ENCODE data around the gene PPP4R4. TPM values are rescaled to one million over a fixed set of nuclear protein-coding genes. Genes with fewer than 3 reads are reported as not detected.

The PPP4R4 gene
- total and polyA plus RNA-seq, 2 experiments from 2014 or later: 3.0 to 11.1 TPM

DNA sequence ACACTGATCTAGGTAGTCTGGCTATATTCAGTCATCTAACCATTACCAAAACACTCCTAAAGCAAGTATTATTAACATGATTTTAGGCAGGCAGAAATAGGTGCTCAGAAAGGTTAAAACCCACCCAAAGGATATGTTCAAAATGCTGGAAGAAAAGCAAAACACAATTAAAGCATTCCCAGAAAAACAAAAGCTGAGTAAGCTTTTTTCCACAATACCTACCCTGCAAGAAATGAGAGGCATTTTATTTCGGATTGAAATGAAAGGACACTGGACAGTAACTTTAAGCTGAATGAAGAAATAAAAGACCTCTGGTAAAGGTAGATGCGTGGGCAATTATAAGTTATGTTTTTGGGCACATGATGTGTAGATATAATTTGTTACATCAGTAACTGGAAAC is 140.8 kb downstream of the PPP4R4 start:
- H3K4me1 Mint-ChIP-seq: no peaks in the 10 kb centered on the region
- no peak overlapping the region for H3K4me2 ChIP-seq
- DNase-seq (ENCODE audit: low spot score) (no peak), ATAC-seq (no peak)
- no peaks in the 10 kb centered on the region for H3K9me3 Mint-ChIP-seq
- no peak overlapping the region for H3K27ac ChIP-seq (ENCODE audit: low read depth)
- no peaks in the 10 kb centered on the region for H3F3A ChIP-seq (replicated peaks; ENCODE audit: low read depth)
- peaks cover 6% of the 10 kb centered on the region for H3K27me3 Mint-ChIP-seq (ENCODE audit: insufficient read depth, low read depth, poor library complexity)
- no peak overlapping the region for H3K4me3 ChIP-seq
- TF ChIP-seq STAT1 (IDR thresholded peaks at IDR 0.05; ENCODE audit: unreplicated experiment) (no peak), JUNB (IDR thresholded peaks at IDR 0.05; ENCODE audit: unreplicated experiment) (no peak), ZNF114 (CRISPR knock-in tag; IDR thresholded peaks at IDR 0.05) (no peak), ZNF331 (CRISPR knock-in tag; IDR thresholded peaks at IDR 0.05; ENCODE audit: low read depth) (no peak), CREB1 (CRISPR knock-in tag; IDR thresholded peaks at IDR 0.05; ENCODE audit: low read depth) (no peak)
- TF ChIP-seq, protein P1, sequence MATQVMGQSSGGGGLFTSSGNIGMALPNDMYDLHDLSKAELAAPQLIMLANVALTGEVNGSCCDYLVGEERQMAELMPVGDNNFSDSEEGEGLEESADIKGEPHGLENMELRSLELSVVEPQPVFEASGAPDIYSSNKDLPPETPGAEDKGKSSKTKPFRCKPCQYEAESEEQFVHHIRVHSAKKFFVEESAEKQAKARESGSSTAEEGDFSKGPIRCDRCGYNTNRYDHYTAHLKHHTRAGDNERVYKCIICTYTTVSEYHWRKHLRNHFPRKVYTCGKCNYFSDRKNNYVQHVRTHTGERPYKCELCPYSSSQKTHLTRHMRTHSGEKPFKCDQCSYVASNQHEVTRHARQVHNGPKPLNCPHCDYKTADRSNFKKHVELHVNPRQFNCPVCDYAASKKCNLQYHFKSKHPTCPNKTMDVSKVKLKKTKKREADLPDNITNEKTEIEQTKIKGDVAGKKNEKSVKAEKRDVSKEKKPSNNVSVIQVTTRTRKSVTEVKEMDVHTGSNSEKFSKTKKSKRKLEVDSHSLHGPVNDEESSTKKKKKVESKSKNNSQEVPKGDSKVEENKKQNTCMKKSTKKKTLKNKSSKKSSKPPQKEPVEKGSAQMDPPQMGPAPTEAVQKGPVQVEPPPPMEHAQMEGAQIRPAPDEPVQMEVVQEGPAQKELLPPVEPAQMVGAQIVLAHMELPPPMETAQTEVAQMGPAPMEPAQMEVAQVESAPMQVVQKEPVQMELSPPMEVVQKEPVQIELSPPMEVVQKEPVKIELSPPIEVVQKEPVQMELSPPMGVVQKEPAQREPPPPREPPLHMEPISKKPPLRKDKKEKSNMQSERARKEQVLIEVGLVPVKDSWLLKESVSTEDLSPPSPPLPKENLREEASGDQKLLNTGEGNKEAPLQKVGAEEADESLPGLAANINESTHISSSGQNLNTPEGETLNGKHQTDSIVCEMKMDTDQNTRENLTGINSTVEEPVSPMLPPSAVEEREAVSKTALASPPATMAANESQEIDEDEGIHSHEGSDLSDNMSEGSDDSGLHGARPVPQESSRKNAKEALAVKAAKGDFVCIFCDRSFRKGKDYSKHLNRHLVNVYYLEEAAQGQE (IDR thresholded peaks at IDR 0.05; ENCODE audit: unreplicated experiment): no peak
- TF ChIP-seq, protein P2, sequence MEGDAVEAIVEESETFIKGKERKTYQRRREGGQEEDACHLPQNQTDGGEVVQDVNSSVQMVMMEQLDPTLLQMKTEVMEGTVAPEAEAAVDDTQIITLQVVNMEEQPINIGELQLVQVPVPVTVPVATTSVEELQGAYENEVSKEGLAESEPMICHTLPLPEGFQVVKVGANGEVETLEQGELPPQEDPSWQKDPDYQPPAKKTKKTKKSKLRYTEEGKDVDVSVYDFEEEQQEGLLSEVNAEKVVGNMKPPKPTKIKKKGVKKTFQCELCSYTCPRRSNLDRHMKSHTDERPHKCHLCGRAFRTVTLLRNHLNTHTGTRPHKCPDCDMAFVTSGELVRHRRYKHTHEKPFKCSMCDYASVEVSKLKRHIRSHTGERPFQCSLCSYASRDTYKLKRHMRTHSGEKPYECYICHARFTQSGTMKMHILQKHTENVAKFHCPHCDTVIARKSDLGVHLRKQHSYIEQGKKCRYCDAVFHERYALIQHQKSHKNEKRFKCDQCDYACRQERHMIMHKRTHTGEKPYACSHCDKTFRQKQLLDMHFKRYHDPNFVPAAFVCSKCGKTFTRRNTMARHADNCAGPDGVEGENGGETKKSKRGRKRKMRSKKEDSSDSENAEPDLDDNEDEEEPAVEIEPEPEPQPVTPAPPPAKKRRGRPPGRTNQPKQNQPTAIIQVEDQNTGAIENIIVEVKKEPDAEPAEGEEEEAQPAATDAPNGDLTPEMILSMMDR (conservative IDR thresholded peaks at IDR 0.05; ENCODE audit: low read depth in 2 of 2): no peak
- no peaks in the 10 kb centered on the region for H3K36me3 Mint-ChIP-seq (ENCODE audit: low read depth)
- H3K4me3 Mint-ChIP-seq: no peak overlapping the region
- H3K36me3 ChIP-seq (ENCODE audit: insufficient read depth): no peaks in the 10 kb centered on the region
- no peaks in the 10 kb centered on the region for H3K9me2 ChIP-seq (ENCODE audit: insufficient read depth)
- no peak overlapping the region for H3K27ac Mint-ChIP-seq
- no peak overlapping the region for H2AFZ ChIP-seq
- H3K27me3 ChIP-seq (ENCODE audit: insufficient read depth): no peaks in the 10 kb centered on the region
- no peaks in the 10 kb centered on the region for H3K79me2 ChIP-seq (replicated peaks; ENCODE audit: insufficient read depth)
- no peaks in the 10 kb centered on the region for H3K4me1 ChIP-seq (ENCODE audit: insufficient read depth)
- H4K20me1 ChIP-seq (replicated peaks; ENCODE audit: insufficient read depth): no peaks in the 10 kb centered on the region

DNA sequence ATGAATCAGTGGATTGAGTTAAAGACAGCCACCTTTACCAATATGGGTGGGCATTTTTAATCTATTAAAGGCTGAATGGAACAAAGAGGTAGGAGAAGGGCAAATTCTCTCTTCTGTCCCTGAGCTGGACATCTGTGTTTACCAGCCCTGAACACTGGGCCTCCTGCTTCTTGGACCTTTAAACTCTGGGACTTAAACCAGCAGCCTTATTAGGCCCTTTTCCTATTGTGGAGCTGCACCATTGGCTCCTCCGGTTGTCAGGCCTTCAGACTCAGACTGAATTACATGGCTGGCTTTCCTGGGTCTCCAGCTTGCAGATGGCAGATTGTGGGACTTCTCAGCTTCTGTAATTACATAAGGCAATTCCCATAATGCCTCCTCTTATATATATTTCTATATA is 142.6 kb downstream of the PPP4R4 start:
- no peak overlapping the region for H3K4me3 Mint-ChIP-seq
- Histone ChIP-seq H4K20me1 (replicated peaks; ENCODE audit: insufficient read depth) (no peaks in the 10 kb centered on the region), H3F3A (replicated peaks; ENCODE audit: low read depth) (no peaks in the 10 kb centered on the region), H3K4me2 (no peak overlapping the region), H2AFZ (no peak overlapping the region), H3K36me3 (ENCODE audit: insufficient read depth) (no peaks in the 10 kb centered on the region), H3K4me1 (ENCODE audit: insufficient read depth) (no peaks in the 10 kb centered on the region), H3K27ac (ENCODE audit: low read depth) (no peak overlapping the region), H3K9me2 (ENCODE audit: insufficient read depth) (no peaks in the 10 kb centered on the region), H3K79me2 (replicated peaks; ENCODE audit: insufficient read depth) (no peaks in the 10 kb centered on the region), H3K27me3 (ENCODE audit: insufficient read depth) (no peaks in the 10 kb centered on the region), H3K4me3 (no peak overlapping the region)
- peaks cover 9% of the 10 kb centered on the region for H3K27me3 Mint-ChIP-seq (ENCODE audit: insufficient read depth, low read depth, poor library complexity)
- H3K36me3 Mint-ChIP-seq (ENCODE audit: low read depth): no peaks in the 10 kb centered on the region
- DNase-seq (ENCODE audit: low spot score) (no peak), ATAC-seq (no peak)
- no peaks in the 10 kb centered on the region for H3K9me3 Mint-ChIP-seq
- H3K4me1 Mint-ChIP-seq: no peaks in the 10 kb centered on the region
- no peak overlapping the region for H3K27ac Mint-ChIP-seq
- TF ChIP-seq, protein P1 (IDR thresholded peaks at IDR 0.05; ENCODE audit: unreplicated experiment): no peak
- no peak for TF ChIP-seq JUNB (IDR thresholded peaks at IDR 0.05; ENCODE audit: unreplicated experiment)
- no peak for TF ChIP-seq EZH2phosphoT487 (IDR thresholded peaks at IDR 0.05; ENCODE audit: unreplicated experiment)
- TF ChIP-seq, protein P3, sequence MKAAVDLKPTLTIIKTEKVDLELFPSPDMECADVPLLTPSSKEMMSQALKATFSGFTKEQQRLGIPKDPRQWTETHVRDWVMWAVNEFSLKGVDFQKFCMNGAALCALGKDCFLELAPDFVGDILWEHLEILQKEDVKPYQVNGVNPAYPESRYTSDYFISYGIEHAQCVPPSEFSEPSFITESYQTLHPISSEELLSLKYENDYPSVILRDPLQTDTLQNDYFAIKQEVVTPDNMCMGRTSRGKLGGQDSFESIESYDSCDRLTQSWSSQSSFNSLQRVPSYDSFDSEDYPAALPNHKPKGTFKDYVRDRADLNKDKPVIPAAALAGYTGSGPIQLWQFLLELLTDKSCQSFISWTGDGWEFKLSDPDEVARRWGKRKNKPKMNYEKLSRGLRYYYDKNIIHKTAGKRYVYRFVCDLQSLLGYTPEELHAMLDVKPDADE (IDR thresholded peaks at IDR 0.05): no peak
- TF ChIP-seq ZNF114 (CRISPR knock-in tag; IDR thresholded peaks at IDR 0.05): no peak

All from GM23338 (cell line).